ENCODE measurements around the gene CD248.

DNA sequence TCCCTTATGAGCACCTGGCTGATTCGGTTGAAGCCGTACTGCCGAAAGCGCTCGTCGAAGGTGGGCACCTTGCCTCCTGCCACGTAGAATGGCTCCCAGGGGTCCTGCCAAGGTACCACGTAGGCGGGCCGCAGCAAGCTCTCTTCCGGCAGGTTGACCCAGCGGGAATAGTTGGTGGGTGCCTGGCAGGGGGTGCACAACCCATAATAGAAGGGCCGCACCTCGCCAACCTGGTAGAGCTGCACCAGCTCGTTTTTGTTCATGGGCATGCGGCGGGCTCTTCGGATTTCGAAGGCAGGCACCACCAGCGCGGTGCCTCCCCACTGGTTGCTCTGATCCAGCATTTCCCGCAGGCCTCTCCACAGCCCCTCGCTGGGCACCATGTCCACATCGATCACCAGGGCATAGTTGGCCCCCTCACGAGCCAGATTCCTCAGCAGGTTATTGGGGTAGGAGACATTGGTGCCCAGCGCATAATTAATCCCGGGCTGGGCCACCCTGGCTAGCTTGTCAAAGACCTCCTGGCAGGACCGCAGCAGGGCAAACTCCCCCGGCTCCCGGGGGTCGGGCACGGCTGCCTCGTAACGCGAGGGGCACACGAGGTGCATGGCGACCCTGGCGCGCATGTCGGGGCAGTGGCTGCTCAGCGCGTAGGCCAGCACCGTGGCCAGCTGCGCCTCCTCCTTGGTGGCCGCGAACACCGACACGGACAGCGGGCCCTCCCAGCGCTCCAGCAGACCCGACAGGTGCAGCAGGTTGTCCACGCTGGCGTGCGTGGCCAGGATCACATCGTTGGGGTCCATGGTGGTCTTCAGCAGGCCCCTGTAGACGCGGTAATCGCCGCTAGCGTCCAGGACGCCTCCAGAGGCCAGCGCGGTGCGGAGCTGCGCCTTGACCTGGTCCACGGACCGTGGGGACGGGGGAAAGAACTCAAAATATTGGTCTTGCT is 29.9 kb upstream of the CD248 start:
- no peak for TF ChIP-seq POLR2A (IDR thresholded peaks at IDR 0.05; ENCODE audit: low read depth, low read length)
- TF ChIP-seq TAF1 (IDR thresholded peaks at IDR 0.05; ENCODE audit: borderline replicate concordance, low read depth, low read length): no peak

Data from GM12892 (cell line).